ENCODE data around the gene THRB. TPM values are rescaled to one million over a fixed set of nuclear protein-coding genes. Genes with fewer than 3 reads are reported as not detected.

Gene THRB
- total and polyA plus RNA-seq, 9 of the 15 experiments (the other 6 are each of a cell fraction or from before 2014, with no cell fraction given), result 1.7 to 14.9 (median 6.9) TPM

- TF ChIP-seq RNF2 (IDR thresholded peaks at IDR 0.05), result no peak
- TF ChIP-seq CHD1 (IDR thresholded peaks at IDR 0.05; ENCODE audit: low read length), result no peak
- TF ChIP-seq FOXA1 (IDR thresholded peaks at IDR 0.05; ENCODE audit: borderline replicate concordance), result no peak
- peak; percentile 65 for TF ChIP-seq ZNF316 (IDR thresholded peaks at IDR 0.05)
These were observed 272.4 kb downstream of the THRB start (continued) for GRCh38 chr3:24222165-24222805.

GRCh38 chr3:24220859-24221657 is 273.6 kb downstream of the THRB start:
- H4K20me1 ChIP-seq (replicated peaks; ENCODE audit: control insufficient read depth, insufficient read depth, low read length), result no peaks in the 10 kb centered on the region
- ATAC-seq, result no peak
- 14% methylated on average over 4 of the region's 4 CpGs for WGBS (ENCODE audit: insufficient coverage, low coverage, missing lambda C conversion rate)
- POLR2A ChIA-PET, result interaction anchor here (0.7 to 1.6 kb wide), 2 partner anchors 10 to 43 kb away, joined by 3 to 4 read pairs; no protein-coding TSS in a partner anchor
- no peaks in the 10 kb centered on the region for H3K79me2 ChIP-seq (ENCODE audit: control insufficient read depth, insufficient read depth, low read length)
- in situ Hi-C loops (cut with MboI) (no loop called here), intact Hi-C loops (cut with micrococcal nuclease) (no loop called here)
- no peaks in the 10 kb centered on the region for H3K9me1 ChIP-seq (ENCODE audit: control insufficient read depth, insufficient read depth, low read length)
- no peak for DNase-seq (ENCODE audit: extremely low read depth in 1 of 4, low spot score in 3 of 4)
- H3K9me3 ChIP-seq (replicated peaks; ENCODE audit: control insufficient read depth, insufficient read depth, low read depth, low read length), result no peaks in the 10 kb centered on the region
- no peak overlapping the region for H3K4me3 ChIP-seq
- no peaks in the 10 kb centered on the region for H3K36me3 ChIP-seq (ENCODE audit: control insufficient read depth, insufficient read depth, low read length)
- no peaks in the 10 kb centered on the region for H3K27me3 ChIP-seq (ENCODE audit: control insufficient read depth in 2 of 2, insufficient read depth in 2 of 2, low read length in 2 of 2)
- H3K9ac ChIP-seq (ENCODE audit: insufficient read depth in 1 of 2, low read depth in 2 of 2, low read length in 2 of 2), result no peak overlapping the region
- no peak overlapping the region for H2AFZ ChIP-seq (ENCODE audit: low read depth, low read length)
- no peak overlapping the region for H3K4me2 ChIP-seq (ENCODE audit: insufficient read depth, low read length)
- TF ChIP-seq CBFB (CRISPR knock-in tag; IDR thresholded peaks at IDR 0.05) (no peak), E2F4 (CRISPR knock-in tag; IDR thresholded peaks at IDR 0.05; ENCODE audit: low read depth) (no peak), EHMT2 (IDR thresholded peaks at IDR 0.05) (0 out of 2 replicates have a peak, but pooled peaks have one; percentile 26), PHB2 (IDR thresholded peaks at IDR 0.05; ENCODE audit: low read depth) (no peak), ZFP36 (IDR thresholded peaks at IDR 0.05; ENCODE audit: low read depth, low read length, partially characterized antibody) (no peak), ZNF324 (CRISPR knock-in tag; IDR thresholded peaks at IDR 0.05) (no peak), HMG20A (CRISPR knock-in tag; conservative IDR thresholded peaks at IDR 0.05) (no peak), SNIP1 (IDR thresholded peaks at IDR 0.05; ENCODE audit: low read depth) (no peak)
- no TSS peak for BruUV-seq (replicated peaks)
- FAIRE-seq, result no peak
- CTCF ChIA-PET (ENCODE audit: low intra/inter-chr PET ratio), result no interaction called here
- no peak overlapping the region for H3K27ac ChIP-seq (ENCODE audit: extremely low read depth, low read depth, low read length)
- no peaks in the 10 kb centered on the region for H3K4me1 ChIP-seq (replicated peaks in 1 of 2; ENCODE audit: control insufficient read depth in 2 of 2, insufficient read depth in 2 of 2, low read length in 2 of 2)

All from K562 (cell line).